ENCODE results near the gene THSD7B. TPM values are rescaled to one million over a fixed set of nuclear protein-coding genes. Genes with fewer than 3 reads are reported as not detected.

Gene THSD7B
- total RNA-seq, 1 donor from 2014 or later = not detected

DNA sequence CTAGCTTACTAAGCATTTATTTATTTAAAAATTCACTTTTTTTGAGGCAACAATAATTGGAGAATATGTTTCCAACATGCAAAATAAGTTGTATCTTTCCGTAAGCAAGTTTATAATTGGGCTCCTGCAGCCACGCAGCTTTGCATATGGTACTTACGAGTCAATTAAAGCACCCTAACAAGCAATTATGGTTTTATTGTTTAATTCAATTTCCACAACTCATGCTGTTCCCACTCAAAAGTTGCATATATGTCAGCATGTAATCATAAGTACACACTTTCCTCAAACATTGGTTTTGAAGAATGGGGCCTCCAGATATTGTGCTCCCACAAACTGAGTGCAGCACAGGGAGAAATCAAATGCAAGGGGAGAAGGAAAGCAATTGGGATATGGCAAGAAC lies 613.8 kb downstream of the THSD7B start:
- H3K4me1 Mint-ChIP-seq = no peaks in the 10 kb centered on the region
- no peaks in the 10 kb centered on the region for H3K36me3 Mint-ChIP-seq (ENCODE audit: low read depth)
- CTCF ChIA-PET = no interaction called here
- ATAC-seq (ENCODE audit: low read depth) (no peak), DNase-seq (no peak)
- H3K27me3 Mint-ChIP-seq = no peaks in the 10 kb centered on the region
- no peak for TF ChIP-seq CTCF (IDR thresholded peaks at IDR 0.05)
- peaks cover 10% of the 10 kb centered on the region for H3K9me3 Mint-ChIP-seq
- no peak overlapping the region for H3K4me3 Mint-ChIP-seq
- H3K27ac Mint-ChIP-seq = no peak overlapping the region
- POLR2A ChIA-PET = no interaction called here
- intact Hi-C loops (cut with micrococcal nuclease) = no loop called here

GRCh38 chr2:137380610-137381009 lies 615.3 kb downstream of the THSD7B start:
- Mint-ChIP-seq H3K36me3 (ENCODE audit: low read depth) (no peaks in the 10 kb centered on the region), H3K4me3 (no peak overlapping the region)
- intact Hi-C loops (cut with micrococcal nuclease) = no loop called here

GRCh38 chr2:137381731-137382130 lies 616.4 kb downstream of the THSD7B start:
- intact Hi-C loops (cut with micrococcal nuclease) = no loop called here
- DNase-seq (no peak), ATAC-seq (ENCODE audit: low read depth) (no peak)
- no peak for TF ChIP-seq CTCF (IDR thresholded peaks at IDR 0.05)
- ChIA-PET POLR2A (no interaction called here), CTCF (no interaction called here)
- H3K9me3 Mint-ChIP-seq = peaks cover 9% of the 10 kb centered on the region
- H3K4me1 Mint-ChIP-seq = no peaks in the 10 kb centered on the region
- no peak overlapping the region for H3K4me3 Mint-ChIP-seq
- no peaks in the 10 kb centered on the region for H3K36me3 Mint-ChIP-seq (ENCODE audit: low read depth)
- H3K27me3 Mint-ChIP-seq = no peaks in the 10 kb centered on the region
- no peak overlapping the region for H3K27ac Mint-ChIP-seq

More at GRCh38 chr2:137380610-137381009, 615.3 kb downstream of the THSD7B start:
- peaks cover 9% of the 10 kb centered on the region for H3K9me3 Mint-ChIP-seq
- no peak for ATAC-seq (ENCODE audit: low read depth)
- no peaks in the 10 kb centered on the region for H3K4me1 Mint-ChIP-seq
- no peak for TF ChIP-seq CTCF (IDR thresholded peaks at IDR 0.05)
- no peak for DNase-seq
- H3K27me3 Mint-ChIP-seq = no peaks in the 10 kb centered on the region
- ChIA-PET POLR2A (no interaction called here), CTCF (no interaction called here)
- no peak overlapping the region for H3K27ac Mint-ChIP-seq

DNA sequence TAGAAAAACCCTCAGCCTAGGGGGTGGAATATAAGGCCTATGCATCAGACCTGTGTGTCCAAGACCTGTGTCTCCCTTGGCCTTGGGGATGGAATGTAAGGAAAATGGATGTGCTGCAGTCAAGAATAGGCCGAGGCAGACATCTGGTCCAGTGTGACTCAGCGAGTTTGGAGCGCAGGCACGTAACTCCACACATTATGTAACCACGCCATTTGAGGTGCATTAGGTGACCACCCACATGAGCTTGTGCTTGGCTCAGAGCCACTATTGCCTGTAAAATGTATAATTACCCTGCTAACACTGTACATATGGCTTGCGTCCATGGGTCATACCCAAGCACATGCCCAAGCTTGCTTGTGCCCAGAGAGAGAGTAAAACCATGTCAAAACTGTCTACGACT lies 618.0 kb downstream of the THSD7B start:
- H3K27me3 Mint-ChIP-seq = no peaks in the 10 kb centered on the region
- intact Hi-C loops (cut with micrococcal nuclease) = no loop called here
- H3K36me3 Mint-ChIP-seq (ENCODE audit: low read depth) = no peaks in the 10 kb centered on the region
- H3K27ac Mint-ChIP-seq = no peak overlapping the region
- H3K4me1 Mint-ChIP-seq = no peaks in the 10 kb centered on the region
- ATAC-seq (ENCODE audit: low read depth) = no peak
- peaks cover 9% of the 10 kb centered on the region for H3K9me3 Mint-ChIP-seq
- no peak overlapping the region for H3K4me3 Mint-ChIP-seq
- ChIA-PET POLR2A (no interaction called here), CTCF (no interaction called here)
- TF ChIP-seq CTCF (IDR thresholded peaks at IDR 0.05) = no peak
- DNase-seq = no peak

- ChIA-PET POLR2A (no interaction called here), CTCF (no interaction called here)
- DNase-seq (no peak), ATAC-seq (ENCODE audit: low read depth) (no peak)
- no peaks in the 10 kb centered on the region for H3K4me1 Mint-ChIP-seq
- peaks cover 13% of the 10 kb centered on the region for H3K9me3 Mint-ChIP-seq
- intact Hi-C loops (cut with micrococcal nuclease) = no loop called here
- no peaks in the 10 kb centered on the region for H3K27me3 Mint-ChIP-seq
- no peak for TF ChIP-seq CTCF (IDR thresholded peaks at IDR 0.05)
- no peaks in the 10 kb centered on the region for H3K36me3 Mint-ChIP-seq (ENCODE audit: low read depth)
- no peak overlapping the region for H3K27ac Mint-ChIP-seq
- no peak overlapping the region for H3K4me3 Mint-ChIP-seq
Measured at GRCh38 chr2:137387044-137387443, 621.7 kb downstream of the THSD7B start.
